ENCODE results near the gene SLC35E2B. TPM values are rescaled to one million over a fixed set of nuclear protein-coding genes. Genes with fewer than 3 reads are reported as not detected.

Gene SLC35E2B
- total RNA-seq, 1 experiment from 2014 or later: 41.7 TPM

- H3K4ac ChIP-seq (ENCODE audit: low read depth, low read length): no peak overlapping the region
- no peak overlapping the region for H2AFZ ChIP-seq (ENCODE audit: low read length)
- no peak for DNase-seq
- H3K4me2 ChIP-seq (ENCODE audit: insufficient read depth, insufficient read length, low read length): no peak overlapping the region
- TF ChIP-seq, protein P1, sequence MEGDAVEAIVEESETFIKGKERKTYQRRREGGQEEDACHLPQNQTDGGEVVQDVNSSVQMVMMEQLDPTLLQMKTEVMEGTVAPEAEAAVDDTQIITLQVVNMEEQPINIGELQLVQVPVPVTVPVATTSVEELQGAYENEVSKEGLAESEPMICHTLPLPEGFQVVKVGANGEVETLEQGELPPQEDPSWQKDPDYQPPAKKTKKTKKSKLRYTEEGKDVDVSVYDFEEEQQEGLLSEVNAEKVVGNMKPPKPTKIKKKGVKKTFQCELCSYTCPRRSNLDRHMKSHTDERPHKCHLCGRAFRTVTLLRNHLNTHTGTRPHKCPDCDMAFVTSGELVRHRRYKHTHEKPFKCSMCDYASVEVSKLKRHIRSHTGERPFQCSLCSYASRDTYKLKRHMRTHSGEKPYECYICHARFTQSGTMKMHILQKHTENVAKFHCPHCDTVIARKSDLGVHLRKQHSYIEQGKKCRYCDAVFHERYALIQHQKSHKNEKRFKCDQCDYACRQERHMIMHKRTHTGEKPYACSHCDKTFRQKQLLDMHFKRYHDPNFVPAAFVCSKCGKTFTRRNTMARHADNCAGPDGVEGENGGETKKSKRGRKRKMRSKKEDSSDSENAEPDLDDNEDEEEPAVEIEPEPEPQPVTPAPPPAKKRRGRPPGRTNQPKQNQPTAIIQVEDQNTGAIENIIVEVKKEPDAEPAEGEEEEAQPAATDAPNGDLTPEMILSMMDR (conservative IDR thresholded peaks at IDR 0.05): no peak
- H3K4me1 ChIP-seq (ENCODE audit: insufficient read depth, low read length): no peaks in the 10 kb centered on the region
- no peaks in the 10 kb centered on the region for H3K79me2 ChIP-seq (ENCODE audit: insufficient read depth, low read length)
- H3K79me1 ChIP-seq (ENCODE audit: insufficient read depth, low read depth, low read length, poor library complexity, severe bottlenecking): no peaks in the 10 kb centered on the region
- no peak overlapping the region for H3K18ac ChIP-seq (ENCODE audit: insufficient read length, low read depth, low read length)
- no peak overlapping the region for H3K9ac ChIP-seq (ENCODE audit: extremely low read depth, insufficient read length, low read length)
- H3K23ac ChIP-seq (ENCODE audit: insufficient read length, low read depth, low read length): no peak overlapping the region
- Mint-ChIP-seq H3K27me3 (ENCODE audit: low read depth) (no peaks in the 10 kb centered on the region), H3K36me3 (ENCODE audit: insufficient read depth in 1 of 3, low read depth in 3 of 3) (peaks cover 10 to 42% (median 38%) of the 10 kb centered on the region in 3 experiments; a peak in 6 of 7 replicates), H3K4me1 (no peaks in the 10 kb centered on the region), H3K9me3 (no peaks in the 10 kb centered on the region), H3K4me3 (no peak overlapping the region), H3K27ac (peak overlapping the region in 2 of 3 experiments; percentile 44 to 53; a peak in 2 of 7 replicates)
- no peaks in the 10 kb centered on the region for H3K23me2 ChIP-seq (ENCODE audit: insufficient read length, low read depth, low read length, poor library complexity, severe bottlenecking)
- no peak overlapping the region for H3K27ac ChIP-seq (ENCODE audit: insufficient read length, low read depth, low read length)
- H3K56ac ChIP-seq (ENCODE audit: insufficient read length, low read depth, low read length): no peak overlapping the region
- H2AK5ac ChIP-seq (ENCODE audit: insufficient read length, low read length): no peak overlapping the region
- no peak overlapping the region for H2BK5ac ChIP-seq (ENCODE audit: insufficient read length, low read length)
- no peaks in the 10 kb centered on the region for H3K27me3 ChIP-seq (ENCODE audit: insufficient read depth, low read length)
- no peak overlapping the region for H2BK120ac ChIP-seq (ENCODE audit: low read depth, low read length, poor library complexity, severe bottlenecking)
- no peak overlapping the region for H4K8ac ChIP-seq (replicated peaks; ENCODE audit: insufficient read length, low read depth, low read length)
- H2BK15ac ChIP-seq (ENCODE audit: low read depth, low read length): no peak overlapping the region
- H3T11ph ChIP-seq (ENCODE audit: low read length): no peak overlapping the region
- no CpG with 5 or more reads among the region's 27 CpGs for WGBS (ENCODE audit: extremely low coverage, insufficient read length, low lambda C conversion rate)
- H4K91ac ChIP-seq (ENCODE audit: insufficient read length, low read depth, low read length): no peak overlapping the region
- H2BK20ac ChIP-seq (ENCODE audit: low read depth, low read length, poor library complexity, severe bottlenecking): no peak overlapping the region
- H4K5ac ChIP-seq (ENCODE audit: insufficient read length, low read depth, low read length): no peak overlapping the region
- H4K20me1 ChIP-seq (ENCODE audit: control insufficient read depth, insufficient read depth, insufficient read length): no peaks in the 10 kb centered on the region
- H3K14ac ChIP-seq (ENCODE audit: insufficient read depth, low read length): no peak overlapping the region
- H2BK12ac ChIP-seq (ENCODE audit: insufficient read length, low read depth, low read length): no peak overlapping the region
- H3K9me3 ChIP-seq (ENCODE audit: control insufficient read depth, low read depth, low read length): no peaks in the 10 kb centered on the region
These were observed 21.1 kb downstream of the SLC35E2B start for GRCh38 chr1:1671365-1672119.
